Peyer's patch (tissue), 4 donors: ENCODE results near the gene SLC16A11. TPM values are rescaled to one million over a fixed set of nuclear protein-coding genes. Genes with fewer than 3 reads are reported as not detected.

Experiments used
- DNase-seq, 3 donors: peaks; one replicate each; pipeline ENCODE4 v3.0.0-alpha.2; 2017 to 2019
- H3K27ac ChIP-seq, 4 donors: fragments of 200-600 bp; sonication (generic); one replicate each; pipeline ENCODE4 v1.5.1; 2016 to 2019
- H3K27me3 ChIP-seq, 2 donors: fragments of 200-600 bp; sonication (generic); one replicate each; pipeline ENCODE4 v1.5.1; 2019
- H3K36me3 ChIP-seq, 3 donors: fragments of 200-600 bp; sonication (generic); one replicate each; pipeline ENCODE4 v1.5.1; 2016 to 2019
- H3K4me1 ChIP-seq, 4 donors: fragments of 200-600 bp; sonication (generic); one replicate each; pipeline ENCODE4 v1.5.1; 2016 to 2019
- H3K4me3 ChIP-seq, 4 donors: fragments of 200-600 bp; sonication (generic); 1 replicate in 3 of 4; 2 replicates in 1 of 4; pipeline ENCODE4 v1.5.1; 2016 to 2019; ENCODE audit warnings: mild to moderate bottlenecking in 1 of 4
- H3K9me3 ChIP-seq, 4 donors: fragments of 200-600 bp; sonication (generic); one replicate each; pipeline ENCODE4 v1.5.1; 2016 to 2019; ENCODE audit warnings: mild to moderate bottlenecking in 1 of 4
- POLR2A ChIP-seq, 2 donors: fragments of 450-650 bp; IDR thresholded peaks; one replicate each; pipeline ENCODE4 v1.5.1; 2017; ENCODE audit warnings: antibody characterized with exemption in 2 of 2, mild to moderate bottlenecking in 2 of 2, moderate library complexity in 2 of 2
- total RNA-seq, 4 donors: library from RNA; depleted of rRNA; stranded (reverse); fragments of >200 nt; gene quantifications; one replicate each; pipeline ENCODE4 v1.1.0, GENCODE V29; 2016
- TF ChIP-seq, protein P1 (sequence below), 6 experiments: fragments of 450-650 bp in 4 of 6; fragments of 200-600 bp in 2 of 6; sonication (generic) in 1 of 6; IDR thresholded peaks; one replicate each; pipeline ENCODE4 v1.5.1; 2017 to 2019; ENCODE audit warnings: antibody characterized with exemption in 6 of 6, mild to moderate bottlenecking in 3 of 6, moderate library complexity in 1 of 6

Gene SLC16A11
- total RNA-seq, 4 donors from 2014 or later = 0.94 to 1.1 TPM; not detected in 2

GRCh38 chr17:6998855-6999508, 44.9 kb downstream of the SLC16A11 start:
- no peak for DNase-seq
- H3K27me3 ChIP-seq = no peaks in the 10 kb centered on the region
- no peaks in the 10 kb centered on the region for H3K9me3 ChIP-seq
- no peak overlapping the region for H3K4me3 ChIP-seq
- no peak for TF ChIP-seq POLR2A (IDR thresholded peaks at IDR 0.05)
- TF ChIP-seq, protein P1, sequence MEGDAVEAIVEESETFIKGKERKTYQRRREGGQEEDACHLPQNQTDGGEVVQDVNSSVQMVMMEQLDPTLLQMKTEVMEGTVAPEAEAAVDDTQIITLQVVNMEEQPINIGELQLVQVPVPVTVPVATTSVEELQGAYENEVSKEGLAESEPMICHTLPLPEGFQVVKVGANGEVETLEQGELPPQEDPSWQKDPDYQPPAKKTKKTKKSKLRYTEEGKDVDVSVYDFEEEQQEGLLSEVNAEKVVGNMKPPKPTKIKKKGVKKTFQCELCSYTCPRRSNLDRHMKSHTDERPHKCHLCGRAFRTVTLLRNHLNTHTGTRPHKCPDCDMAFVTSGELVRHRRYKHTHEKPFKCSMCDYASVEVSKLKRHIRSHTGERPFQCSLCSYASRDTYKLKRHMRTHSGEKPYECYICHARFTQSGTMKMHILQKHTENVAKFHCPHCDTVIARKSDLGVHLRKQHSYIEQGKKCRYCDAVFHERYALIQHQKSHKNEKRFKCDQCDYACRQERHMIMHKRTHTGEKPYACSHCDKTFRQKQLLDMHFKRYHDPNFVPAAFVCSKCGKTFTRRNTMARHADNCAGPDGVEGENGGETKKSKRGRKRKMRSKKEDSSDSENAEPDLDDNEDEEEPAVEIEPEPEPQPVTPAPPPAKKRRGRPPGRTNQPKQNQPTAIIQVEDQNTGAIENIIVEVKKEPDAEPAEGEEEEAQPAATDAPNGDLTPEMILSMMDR (IDR thresholded peaks at IDR 0.05) = no peak
- no peak overlapping the region for H3K27ac ChIP-seq
- H3K4me1 ChIP-seq = peaks cover 0 to 11% (median 0%) of the 10 kb centered on the region in 4 donors
- peaks cover 0 to 67% (median 0%) of the 10 kb centered on the region in 3 donors for H3K36me3 ChIP-seq

GRCh38 chr17:6997171-6997570, 46.7 kb downstream of the SLC16A11 start:
- no peak overlapping the region for H3K4me3 ChIP-seq
- no peaks in the 10 kb centered on the region for H3K9me3 ChIP-seq
- TF ChIP-seq, protein P1 (IDR thresholded peaks at IDR 0.05) = no peak
- TF ChIP-seq POLR2A (IDR thresholded peaks at IDR 0.05) = no peak
- no peak for DNase-seq
- H3K27me3 ChIP-seq = no peaks in the 10 kb centered on the region
- H3K36me3 ChIP-seq = peaks cover 0 to 51% (median 0%) of the 10 kb centered on the region in 3 donors
- H3K27ac ChIP-seq = no peak overlapping the region
- H3K4me1 ChIP-seq = peaks cover 0 to 11% (median 0%) of the 10 kb centered on the region in 4 donors

GRCh38 chr17:6996256-6997011, 47.5 kb downstream of the SLC16A11 start:
- TF ChIP-seq, protein P1 (IDR thresholded peaks at IDR 0.05) = no peak
- no peak for TF ChIP-seq POLR2A (IDR thresholded peaks at IDR 0.05)
- no peak overlapping the region for H3K27ac ChIP-seq
- no peaks in the 10 kb centered on the region for H3K27me3 ChIP-seq
- peaks cover 0 to 44% (median 0%) of the 10 kb centered on the region in 3 donors for H3K36me3 ChIP-seq
- H3K4me3 ChIP-seq = peak overlapping the region in 3 of 4 donors; percentile 8 to 38 (median 29)
- H3K4me1 ChIP-seq = peaks cover 0 to 11% (median 0%) of the 10 kb centered on the region in 4 donors
- no peaks in the 10 kb centered on the region for H3K9me3 ChIP-seq
- DNase-seq = no peak

- no peak for TF ChIP-seq POLR2A (IDR thresholded peaks at IDR 0.05)
- TF ChIP-seq, protein P1 (IDR thresholded peaks at IDR 0.05) = no peak
- Histone ChIP-seq H3K27ac (no peak within 1 kb of the TSS), H3K9me3 (no peaks in the 10 kb centered on the region), H3K27me3 (no peaks in the 10 kb centered on the region), H3K4me1 (peaks cover 0 to 11% (median 0%) of the 10 kb centered on the region in 4 donors), H3K4me3 (peak within 1 kb of the TSS; percentile 8 to 38 (median 22)), H3K36me3 (peaks cover 0 to 37% (median 0%) of the 10 kb centered on the region in 3 donors)
- DNase-seq = no peak
These were observed 48.2 kb downstream of the SLC16A11 start, which contains the start of gene ALOX12 for GRCh38 chr17:6995500-6996255. ALOX12 (plus strand) TSS chr17:6996049; CDS start chr17:6996118, 69 bp downstream.

DNA sequence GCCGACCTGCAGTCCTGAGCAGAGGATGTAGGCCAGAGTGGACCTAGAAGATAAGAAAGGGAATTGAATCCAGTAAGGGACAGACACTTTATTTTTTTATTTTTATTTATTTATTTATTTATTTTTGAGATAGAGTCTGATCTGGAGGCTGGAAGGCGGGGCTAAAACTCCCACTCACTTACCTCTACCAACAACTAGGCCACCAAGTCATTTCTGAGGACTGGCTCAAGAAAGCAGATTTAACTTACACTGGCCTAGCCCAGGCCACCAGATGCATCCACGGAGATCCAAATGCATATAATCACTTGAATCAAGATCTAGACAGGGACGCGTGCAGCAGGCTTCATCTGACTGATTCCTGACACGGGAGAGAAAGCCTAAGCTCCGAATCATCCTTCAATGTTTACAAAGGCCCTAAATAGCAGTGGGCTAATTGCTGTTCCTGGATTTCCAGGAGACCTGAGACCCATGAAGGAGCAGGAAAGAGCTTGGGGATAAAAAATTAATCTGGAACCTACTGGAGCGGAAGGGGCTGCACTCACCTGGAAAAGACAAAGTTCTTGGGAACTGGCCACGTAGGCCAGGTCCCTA, 49.1 kb downstream of the SLC16A11 start:
- H3K4me3 ChIP-seq = no peak overlapping the region
- no peak for DNase-seq
- no peaks in the 10 kb centered on the region for H3K9me3 ChIP-seq
- no peak overlapping the region for H3K27ac ChIP-seq
- TF ChIP-seq, protein P1 (IDR thresholded peaks at IDR 0.05) = no peak
- no peak for TF ChIP-seq POLR2A (IDR thresholded peaks at IDR 0.05)
- peaks cover 0 to 11% (median 0%) of the 10 kb centered on the region in 4 donors for H3K4me1 ChIP-seq
- H3K27me3 ChIP-seq = no peaks in the 10 kb centered on the region
- peaks cover 0 to 29% (median 0%) of the 10 kb centered on the region in 3 donors for H3K36me3 ChIP-seq
